GM19099 (cell line): ENCODE results near the gene ERCC1.

Experiments used
- POLR2A ChIP-seq: IDR thresholded peaks from 3 replicates; pipeline ENCODE4 v1.6.1; 2011; ENCODE audit warnings: low read depth; ENCODE audit not compliant: insufficient read length; ENCODE audit errors: extremely low read depth

The ERCC1 gene

GRCh38 chr19:45364696-45365095 is 59.0 kb downstream of the ERCC1 start:
- TF ChIP-seq POLR2A = no peak

- no peak for TF ChIP-seq POLR2A
Measured at GRCh38 chr19:45363861-45364459, 59.8 kb downstream of the ERCC1 start.

GRCh38 chr19:45362291-45362690 is 61.4 kb downstream of the ERCC1 start:
- TF ChIP-seq POLR2A = no peak

- no peak for TF ChIP-seq POLR2A
Measured at GRCh38 chr19:45361608-45362007, 62.1 kb downstream of the ERCC1 start.

- TF ChIP-seq POLR2A = no peak
Measured at GRCh38 chr19:45358213-45358792, 65.4 kb downstream of the ERCC1 start.

- TF ChIP-seq POLR2A = no peak
Measured at GRCh38 chr19:45357445-45357783, 66.3 kb downstream of the ERCC1 start.
